HFF-Myc (cell line): ENCODE results near the gene PSMD8.

Experiments used
- DNase-seq: peaks from one replicate; pipeline ENCODE4 v3.0.0-alpha.2; 2011; ENCODE audit warnings: low read depth; ENCODE audit errors: extremely low read depth
- H3K4me3 ChIP-seq: replicated peaks from 2 replicates; pipeline ENCODE4 v1.5.1; 2011; ENCODE audit warnings: low read depth, mild to moderate bottlenecking, control low read depth, low read length
- CTCF ChIP-seq: IDR thresholded peaks from 2 replicates; pipeline ENCODE4 v1.5.1; 2012; ENCODE audit warnings: mild to moderate bottlenecking, low read depth, low read length, control low read depth; ENCODE audit errors: missing control alignments

PSMD8 gene

GRCh38 chr19:38386971-38387549 lies 12.7 kb downstream of the PSMD8 start:
- no peak for DNase-seq
- TF ChIP-seq CTCF: no peak
- peak overlapping the region; percentile 79 for H3K4me3 ChIP-seq

- no peak for TF ChIP-seq CTCF
- H3K4me3 ChIP-seq: peak within 1 kb of the TSS; percentile 79
- DNase-seq: peak; percentile 75
Measured at GRCh38 chr19:38387550-38388348, 13.4 kb downstream of the PSMD8 start, which contains the start of gene GGN. GGN (minus strand) TSS chr19:38388034; CDS start chr19:38387261, 773 bp downstream.

- H3K4me3 ChIP-seq: peak within 1 kb of the TSS; percentile 79
- TF ChIP-seq CTCF: no peak
- DNase-seq: no peak
Measured at GRCh38 chr19:38388349-38389100, 14.2 kb downstream of the PSMD8 start, which contains the start of gene SPRED3. SPRED3 (plus strand) TSS chr19:38388697; CDS start chr19:38390303, 1,606 bp downstream.

- H3K4me3 ChIP-seq: peak overlapping the region; percentile 79
- peak; percentile 59 for DNase-seq
- no peak for TF ChIP-seq CTCF
Measured at GRCh38 chr19:38389101-38389925, 14.9 kb downstream of the PSMD8 start.

GRCh38 chr19:38389957-38390924 lies 15.9 kb downstream of the PSMD8 start:
- DNase-seq: no peak
- TF ChIP-seq CTCF: no peak
- peak overlapping the region; percentile 79 for H3K4me3 ChIP-seq
